ENCODE results near the gene HMGB2. TPM values are rescaled to one million over a fixed set of nuclear protein-coding genes. Genes with fewer than 3 reads are reported as not detected.

The HMGB2 gene
- total RNA-seq (ENCODE audit: low replicate concordance): 67.7 and 201 TPM in 2 replicates
- long read RNA-seq, transcript HMGB2-202 (4 exons, 1,032 nt): minor isoform, 5 of 127 reads
- long read RNA-seq, transcript HMGB2-203 (5 exons, 1,175 nt): minor isoform, 7 of 127 reads
- long read RNA-seq, transcript HMGB2-201 (5 exons, 1,889 nt): major isoform, 98 of 127 reads
- long read RNA-seq, partial matches to known transcripts: 2 of 127 reads
- long read RNA-seq, other reads (novel, unspliced or antisense): 12 of 127 reads

DNA sequence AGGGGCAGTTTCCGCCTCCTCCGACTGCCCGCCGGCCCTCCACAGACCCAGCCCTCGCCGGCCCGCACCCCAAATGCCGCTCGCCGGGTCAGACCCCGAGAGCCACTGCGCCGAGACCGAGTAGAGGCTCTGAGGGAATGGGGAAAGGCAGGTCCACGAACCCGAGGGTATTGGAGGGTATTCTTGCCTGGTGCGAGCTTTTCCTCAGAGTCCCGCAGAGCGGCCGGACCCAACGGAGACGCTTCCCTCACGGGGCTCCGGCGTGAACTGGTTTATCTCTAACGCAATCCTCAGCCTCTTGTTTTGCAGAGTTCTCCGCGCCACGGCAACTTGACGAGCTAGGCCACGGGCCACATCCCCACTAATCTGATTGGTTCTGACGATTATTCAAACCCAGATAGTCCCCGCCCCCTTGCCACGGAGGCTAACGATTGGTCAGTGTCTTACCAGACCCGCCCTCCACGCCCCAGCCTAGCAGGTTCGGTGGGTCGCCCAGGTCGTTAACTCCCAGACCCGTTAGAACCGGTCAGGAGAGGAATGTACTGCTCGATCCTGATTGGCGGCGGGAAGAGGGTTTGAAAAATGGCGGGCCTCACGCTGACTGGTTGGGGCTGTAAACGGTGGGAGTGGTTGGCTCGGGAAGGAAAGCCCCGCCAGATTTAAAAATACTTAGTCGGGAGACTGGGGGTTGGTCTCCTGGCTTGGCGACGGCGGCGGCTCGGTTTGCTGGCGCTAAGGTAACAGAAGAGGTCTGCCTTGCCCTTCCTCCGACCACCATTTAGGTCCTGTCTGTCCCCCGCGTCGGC, at the start of gene HMGB2:
TSS of gene HMGB2 (minus strand) at position 274 of the 806 bp plus-strand sequence. CDS start 709 bp downstream, outside the sequence.
- Mint-ChIP-seq H3K9me3 (no peaks in the 10 kb centered on the region), H3K4me3 (peak within 1 kb of the TSS; percentile 100), H3K27me3 (peaks cover 4% of the 10 kb centered on the region), H3K27ac (peak within 1 kb of the TSS; percentile 100), H3K4me1 (ENCODE audit: unreplicated experiment) (peaks cover 22% of the 10 kb centered on the region), H3K36me3 (peaks cover 28% of the 10 kb centered on the region)
- TF ChIP-seq, protein P1, sequence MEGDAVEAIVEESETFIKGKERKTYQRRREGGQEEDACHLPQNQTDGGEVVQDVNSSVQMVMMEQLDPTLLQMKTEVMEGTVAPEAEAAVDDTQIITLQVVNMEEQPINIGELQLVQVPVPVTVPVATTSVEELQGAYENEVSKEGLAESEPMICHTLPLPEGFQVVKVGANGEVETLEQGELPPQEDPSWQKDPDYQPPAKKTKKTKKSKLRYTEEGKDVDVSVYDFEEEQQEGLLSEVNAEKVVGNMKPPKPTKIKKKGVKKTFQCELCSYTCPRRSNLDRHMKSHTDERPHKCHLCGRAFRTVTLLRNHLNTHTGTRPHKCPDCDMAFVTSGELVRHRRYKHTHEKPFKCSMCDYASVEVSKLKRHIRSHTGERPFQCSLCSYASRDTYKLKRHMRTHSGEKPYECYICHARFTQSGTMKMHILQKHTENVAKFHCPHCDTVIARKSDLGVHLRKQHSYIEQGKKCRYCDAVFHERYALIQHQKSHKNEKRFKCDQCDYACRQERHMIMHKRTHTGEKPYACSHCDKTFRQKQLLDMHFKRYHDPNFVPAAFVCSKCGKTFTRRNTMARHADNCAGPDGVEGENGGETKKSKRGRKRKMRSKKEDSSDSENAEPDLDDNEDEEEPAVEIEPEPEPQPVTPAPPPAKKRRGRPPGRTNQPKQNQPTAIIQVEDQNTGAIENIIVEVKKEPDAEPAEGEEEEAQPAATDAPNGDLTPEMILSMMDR (conservative IDR thresholded peaks at IDR 0.05): no peak
- DNase-seq (ENCODE audit: extremely low spot score, unreplicated experiment): peak; percentile 99

DNA sequence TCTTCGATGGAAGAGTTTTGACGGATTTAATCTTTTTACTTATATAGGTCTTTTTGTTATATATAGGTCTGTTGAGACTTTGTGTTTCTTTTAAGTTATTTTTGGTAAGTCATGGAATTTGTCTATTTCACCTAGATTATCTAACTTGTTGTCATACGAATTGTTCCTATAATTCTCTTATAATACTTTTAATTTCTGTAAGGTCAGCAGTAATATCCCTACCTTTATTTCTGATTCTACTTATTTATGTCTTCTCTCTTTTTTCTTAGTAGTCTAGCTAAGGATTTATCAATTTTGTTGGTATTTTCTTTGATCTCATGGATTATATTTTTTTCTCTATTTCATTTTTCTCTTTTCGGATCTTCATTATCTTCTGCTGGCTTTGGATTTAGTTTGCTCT, 48.2 kb upstream of the HMGB2 start:
- DNase-seq (ENCODE audit: extremely low spot score, unreplicated experiment): no peak
- Mint-ChIP-seq H3K27me3 (no peaks in the 10 kb centered on the region), H3K4me1 (ENCODE audit: unreplicated experiment) (no peaks in the 10 kb centered on the region), H3K36me3 (peaks cover 3% of the 10 kb centered on the region), H3K9me3 (no peaks in the 10 kb centered on the region), H3K27ac (no peak overlapping the region), H3K4me3 (no peak overlapping the region)
- TF ChIP-seq, protein P1 (conservative IDR thresholded peaks at IDR 0.05): no peak

GRCh38 chr4:173381610-173382009, 47.5 kb upstream of the HMGB2 start:
- peaks cover 3% of the 10 kb centered on the region for H3K36me3 Mint-ChIP-seq
- no peak overlapping the region for H3K27ac Mint-ChIP-seq
- no peaks in the 10 kb centered on the region for H3K9me3 Mint-ChIP-seq
- TF ChIP-seq, protein P1 (conservative IDR thresholded peaks at IDR 0.05): no peak
- H3K4me3 Mint-ChIP-seq: no peak overlapping the region
- DNase-seq (ENCODE audit: extremely low spot score, unreplicated experiment): no peak
- no peaks in the 10 kb centered on the region for H3K4me1 Mint-ChIP-seq (ENCODE audit: unreplicated experiment)
- no peaks in the 10 kb centered on the region for H3K27me3 Mint-ChIP-seq

GRCh38 chr4:173380987-173381386, 46.8 kb upstream of the HMGB2 start:
- Mint-ChIP-seq H3K27me3 (no peaks in the 10 kb centered on the region), H3K36me3 (peaks cover 6% of the 10 kb centered on the region), H3K4me1 (ENCODE audit: unreplicated experiment) (no peaks in the 10 kb centered on the region), H3K9me3 (no peaks in the 10 kb centered on the region), H3K4me3 (no peak overlapping the region), H3K27ac (no peak overlapping the region)
- TF ChIP-seq, protein P1 (conservative IDR thresholded peaks at IDR 0.05): no peak
- no peak for DNase-seq (ENCODE audit: extremely low spot score, unreplicated experiment)

DNA sequence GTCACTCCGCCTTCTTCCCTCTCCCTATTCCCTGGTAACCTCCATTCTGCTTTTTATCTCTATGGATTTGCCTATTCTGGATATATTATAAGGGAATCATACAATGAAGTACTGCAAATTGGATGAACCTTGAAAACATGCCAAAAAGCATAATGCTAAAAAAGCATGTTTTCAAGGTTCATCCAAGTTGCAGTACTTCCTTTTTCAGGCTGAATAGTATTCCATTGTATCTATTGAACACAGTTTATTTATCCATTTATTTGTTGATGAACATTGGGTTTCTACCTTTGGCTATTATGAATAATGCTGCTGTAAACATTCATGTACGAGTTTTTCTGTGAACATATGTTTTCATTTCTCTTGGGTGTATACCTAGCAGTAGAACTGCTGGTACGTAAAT, 45.8 kb upstream of the HMGB2 start:
- Mint-ChIP-seq H3K36me3 (peaks cover 10% of the 10 kb centered on the region), H3K4me3 (no peak overlapping the region), H3K27me3 (no peaks in the 10 kb centered on the region), H3K27ac (no peak overlapping the region), H3K9me3 (no peaks in the 10 kb centered on the region), H3K4me1 (ENCODE audit: unreplicated experiment) (no peaks in the 10 kb centered on the region)
- no peak for DNase-seq (ENCODE audit: extremely low spot score, unreplicated experiment)
- TF ChIP-seq, protein P1 (conservative IDR thresholded peaks at IDR 0.05): no peak
